ENCODE results near the gene HMMR. TPM values are rescaled to one million over a fixed set of nuclear protein-coding genes. Genes with fewer than 3 reads are reported as not detected.
A peak's percentile ranks its signal among the peaks of the same experiment; 100 is the strongest.

Gene HMMR
- total and polyA plus RNA-seq, 9 of the 15 experiments (the other 6 are each of a cell fraction or from before 2014, with no cell fraction given), result 74.9 to 133 (median 90.8) TPM

DNA sequence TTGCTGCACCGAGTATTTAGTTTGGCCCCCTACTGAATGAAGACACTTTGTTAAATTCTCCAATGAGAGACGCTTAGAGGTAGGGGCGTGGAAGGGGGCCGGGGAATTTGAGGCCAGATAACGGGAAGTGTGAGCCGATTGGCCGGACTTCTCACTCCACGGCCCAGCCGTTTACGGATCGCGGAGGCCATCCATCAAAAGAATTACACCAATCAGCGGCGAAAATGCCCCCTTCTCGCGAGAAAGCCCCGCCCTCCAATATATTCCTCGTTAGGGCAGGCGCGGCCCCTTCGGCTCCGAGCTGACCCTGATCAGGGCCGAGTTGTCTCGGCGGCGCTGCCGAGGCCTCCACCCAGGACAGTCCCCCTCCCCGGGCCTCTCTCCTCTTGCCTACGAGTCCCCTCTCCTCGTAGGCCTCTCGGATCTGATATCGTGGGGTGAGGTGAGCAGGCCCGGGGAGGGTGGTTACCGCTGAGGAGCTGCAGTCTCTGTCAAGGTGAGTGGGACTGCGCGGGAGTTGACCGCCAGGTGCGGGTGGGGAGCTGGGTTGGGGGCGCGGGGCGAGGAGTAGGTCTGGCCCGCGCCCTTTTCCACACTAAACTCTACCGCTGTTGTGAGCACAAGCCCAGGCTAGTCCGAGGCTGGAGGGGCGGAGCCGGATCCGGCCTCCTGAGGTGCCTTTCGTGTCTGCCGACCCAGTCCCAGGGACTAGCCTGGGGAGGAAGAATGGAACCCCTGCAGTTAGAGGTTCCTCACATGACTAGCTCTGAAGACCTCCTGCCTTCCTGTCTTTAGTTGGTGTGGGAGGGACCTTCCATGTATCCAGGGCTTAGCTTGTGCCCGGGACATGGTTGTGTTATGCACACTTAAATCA, 22.9 kb upstream of the HMMR start, which contains the start of gene CCNG1 (continued):
- TF ChIP-seq TFAP4 (CRISPR knock-in tag; IDR thresholded peaks at IDR 0.05; ENCODE audit: borderline replicate concordance) (peak; percentile 51; the same call in 1 of the 2 replicates), USF1 (CRISPR knock-in tag; IDR thresholded peaks at IDR 0.05) (peak; percentile 37; the same call in 1 of the 2 replicates), RBM25 (IDR thresholded peaks at IDR 0.05; ENCODE audit: low read depth, low read length, severe bottlenecking) (peak; percentile 80), ELF2 (CRISPR knock-in tag; IDR thresholded peaks at IDR 0.05) (no peak), GMEB1 (CRISPR knock-in tag; IDR thresholded peaks at IDR 0.05) (no peak), STAG1 (CRISPR knock-in tag; IDR thresholded peaks at IDR 0.05; ENCODE audit: borderline replicate concordance) (no peak), ESRRB (CRISPR knock-in tag; IDR thresholded peaks at IDR 0.05; ENCODE audit: borderline replicate concordance) (no peak), FOXP4 (CRISPR knock-in tag; IDR thresholded peaks at IDR 0.05; ENCODE audit: borderline replicate concordance) (no peak), PURB (CRISPR knock-in tag; IDR thresholded peaks at IDR 0.05; ENCODE audit: low read depth) (no peak), ARID1B (IDR thresholded peaks at IDR 0.05) (no peak), FOXJ2 (tag; IDR thresholded peaks at IDR 0.05) (no peak), NFE2L1 (tag; IDR thresholded peaks at IDR 0.05; ENCODE audit: borderline replicate concordance, low read depth) (no peak), UBTF (IDR thresholded peaks at IDR 0.05; ENCODE audit: borderline replicate concordance in 1 of 2, low read depth in 2 of 2, low read length in 2 of 2) (no peak; a peak in 1 of 4 replicates)
- TF ChIP-seq, protein P1, sequence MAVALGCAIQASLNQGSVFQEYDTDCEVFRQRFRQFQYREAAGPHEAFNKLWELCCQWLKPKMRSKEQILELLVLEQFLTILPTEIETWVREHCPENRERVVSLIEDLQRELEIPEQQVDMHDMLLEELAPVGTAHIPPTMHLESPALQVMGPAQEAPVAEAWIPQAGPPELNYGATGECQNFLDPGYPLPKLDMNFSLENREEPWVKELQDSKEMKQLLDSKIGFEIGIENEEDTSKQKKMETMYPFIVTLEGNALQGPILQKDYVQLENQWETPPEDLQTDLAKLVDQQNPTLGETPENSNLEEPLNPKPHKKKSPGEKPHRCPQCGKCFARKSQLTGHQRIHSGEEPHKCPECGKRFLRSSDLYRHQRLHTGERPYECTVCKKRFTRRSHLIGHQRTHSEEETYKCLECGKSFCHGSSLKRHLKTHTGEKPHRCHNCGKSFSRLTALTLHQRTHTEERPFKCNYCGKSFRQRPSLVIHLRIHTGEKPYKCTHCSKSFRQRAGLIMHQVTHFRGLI (CRISPR knock-in tag; IDR thresholded peaks at IDR 0.05), result no peak

All from K562 (cell line).